Measurements from ENCODE around the gene TSC2.

- no peak for TF ChIP-seq CTCF (IDR thresholded peaks at IDR 0.05; ENCODE audit: low read depth, low read length)
- TF ChIP-seq EZH2phosphoT487 (IDR thresholded peaks at IDR 0.05; ENCODE audit: low read depth): no peak
Measured at GRCh38 chr16:2078691-2079090, 30.9 kb downstream of the TSC2 start.

All from OCI-LY3 (cell line).